GM18499 (cell line): ENCODE measurements around the gene FARP1.

Experiments
- ATAC-seq: cut with Tn5 transposase; IDR thresholded peaks from one replicate; pipeline ENCODE4 v1.9.1; 2021; ENCODE audit warnings: moderate number of reproducible peaks; ENCODE audit not compliant: insufficient read depth, unreplicated experiment

Gene FARP1

GRCh38 chr13:98429081-98429480 is 286.2 kb downstream of the FARP1 start:
- no peak for ATAC-seq

- no peak for ATAC-seq
Measured at GRCh38 chr13:98429531-98429930, 286.6 kb downstream of the FARP1 start.

- no peak for ATAC-seq
Measured at GRCh38 chr13:98429977-98430736, 287.3 kb downstream of the FARP1 start.

GRCh38 chr13:98432638-98433037 is 289.7 kb downstream of the FARP1 start:
- ATAC-seq: no peak

GRCh38 chr13:98433654-98434053 is 290.8 kb downstream of the FARP1 start:
- ATAC-seq: no peak

- ATAC-seq: no peak
Measured at GRCh38 chr13:98434060-98434459, 291.2 kb downstream of the FARP1 start.

GRCh38 chr13:98435376-98435775 is 292.5 kb downstream of the FARP1 start:
- ATAC-seq: no peak

- no peak for ATAC-seq
Measured at GRCh38 chr13:98436233-98436910, 293.5 kb downstream of the FARP1 start.

GRCh38 chr13:98438246-98439125 is 295.6 kb downstream of the FARP1 start:
- ATAC-seq: no peak

- no peak for ATAC-seq
Measured at GRCh38 chr13:98439126-98439828, 296.4 kb downstream of the FARP1 start.

GRCh38 chr13:98439896-98440295 is 297.0 kb downstream of the FARP1 start:
- ATAC-seq: no peak

GRCh38 chr13:98440390-98441055 is 297.6 kb downstream of the FARP1 start:
- ATAC-seq: no peak

- no peak for ATAC-seq
Measured at GRCh38 chr13:98441056-98441676, 298.3 kb downstream of the FARP1 start.

- no peak for ATAC-seq
Measured at GRCh38 chr13:98442391-98443230, 299.7 kb downstream of the FARP1 start.

GRCh38 chr13:98443329-98443728 is 300.4 kb downstream of the FARP1 start:
- no peak for ATAC-seq

- ATAC-seq: no peak
Measured at GRCh38 chr13:98443800-98444325, 301.0 kb downstream of the FARP1 start.

GRCh38 chr13:98444381-98444780 is 301.5 kb downstream of the FARP1 start:
- no peak for ATAC-seq
